NCI-H82 (cell line): ENCODE results near the gene TRAM1L1.

Experiments used
- DNase-seq: peaks from one replicate; lab custom pipeline; 2025; lab: John Stamatoyannopoulos, UW

The TRAM1L1 gene

DNA sequence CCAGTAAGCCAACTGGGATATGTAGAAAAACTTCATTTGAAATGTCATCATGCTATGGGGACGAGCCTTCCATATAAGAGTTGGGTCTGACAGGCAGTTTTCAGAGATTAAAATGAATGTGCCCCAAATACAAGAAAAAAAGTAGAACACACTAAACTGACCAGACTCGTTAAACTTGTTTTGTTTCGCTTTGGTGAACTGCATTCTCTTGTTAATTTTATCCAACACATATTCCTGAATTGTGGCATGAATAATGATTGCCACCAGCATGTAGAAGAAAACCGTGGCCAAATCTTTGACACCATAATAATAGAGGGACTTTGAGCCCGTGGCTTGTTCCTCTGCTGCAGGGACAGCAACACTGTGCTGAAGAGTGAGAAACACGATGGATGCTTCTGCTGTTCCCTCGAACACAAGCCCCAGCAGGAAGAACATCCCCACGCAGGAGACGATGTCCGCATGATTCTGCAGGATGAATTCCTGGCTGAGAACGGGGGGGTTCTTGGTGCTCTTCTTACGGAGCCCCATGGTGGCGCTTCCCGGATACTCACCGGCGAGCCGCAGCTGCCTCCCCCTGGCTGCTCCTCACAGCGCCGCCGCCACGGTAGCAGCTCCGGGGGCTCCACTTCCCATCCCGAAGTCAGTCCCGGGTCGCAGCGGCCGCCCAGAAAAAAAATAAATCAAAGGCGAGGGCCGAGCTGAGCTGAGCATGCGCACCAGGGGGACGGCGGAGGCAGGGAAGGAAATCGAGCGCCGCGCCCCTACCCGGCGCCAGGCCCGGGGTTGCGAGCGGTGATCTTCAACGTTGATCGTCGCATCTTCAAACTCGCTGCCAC is at the start of gene TRAM1L1:
Gene TRAM1L1 (minus strand): TSS at position 711 of the 836 bp plus-strand sequence. CDS start 183 bp downstream, at position 528.
- DNase-seq: peak; percentile 62

DNA sequence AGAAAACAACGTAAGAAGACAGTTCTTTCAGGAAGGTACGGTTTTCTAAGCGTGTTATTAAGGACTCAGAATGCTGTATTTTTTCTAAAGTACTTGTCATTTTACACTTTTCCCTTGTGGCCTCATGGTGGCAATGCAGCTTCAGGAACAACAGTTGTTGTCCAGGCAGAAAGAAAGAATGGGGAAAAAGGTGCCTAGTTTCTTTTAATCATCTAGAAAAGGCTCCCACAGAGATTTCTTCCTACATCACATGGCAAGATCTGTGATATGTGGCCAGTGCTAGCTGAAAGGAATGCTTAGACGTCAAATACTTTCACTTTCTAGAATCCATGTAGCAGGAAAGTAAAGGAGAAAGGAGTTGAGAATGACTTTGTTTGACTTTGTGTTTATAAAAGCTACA is 49.0 kb upstream of the TRAM1L1 start:
- DNase-seq: peak; percentile 62

GRCh38 chr4:117096886-117097285 is 11.5 kb upstream of the TRAM1L1 start:
- DNase-seq: no peak

DNA sequence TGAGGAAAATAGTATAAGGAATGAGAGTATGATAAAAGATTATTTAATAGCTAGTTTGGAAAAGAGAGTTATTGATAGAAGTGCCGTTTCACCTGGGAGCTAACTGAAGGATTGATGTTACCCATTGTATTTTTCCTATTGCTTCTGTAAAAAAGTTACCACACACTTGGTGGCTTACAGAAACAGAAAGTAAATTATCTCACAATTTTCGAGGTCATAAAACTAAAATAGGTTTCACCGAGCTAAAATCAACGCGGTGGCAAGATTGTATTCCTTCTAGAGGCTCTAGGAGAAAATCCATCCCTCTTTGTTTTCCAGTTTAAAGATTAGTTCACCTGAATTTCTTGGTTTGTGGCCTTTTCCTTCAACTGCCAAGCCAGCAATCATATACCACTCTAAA is 11.1 kb upstream of the TRAM1L1 start:
- no peak for DNase-seq

- no peak for DNase-seq
These were observed 8.2 kb upstream of the TRAM1L1 start for GRCh38 chr4:117093571-117093970.

- DNase-seq: no peak
These were observed 7.6 kb downstream of the TRAM1L1 start for GRCh38 chr4:117077760-117078159.

DNA sequence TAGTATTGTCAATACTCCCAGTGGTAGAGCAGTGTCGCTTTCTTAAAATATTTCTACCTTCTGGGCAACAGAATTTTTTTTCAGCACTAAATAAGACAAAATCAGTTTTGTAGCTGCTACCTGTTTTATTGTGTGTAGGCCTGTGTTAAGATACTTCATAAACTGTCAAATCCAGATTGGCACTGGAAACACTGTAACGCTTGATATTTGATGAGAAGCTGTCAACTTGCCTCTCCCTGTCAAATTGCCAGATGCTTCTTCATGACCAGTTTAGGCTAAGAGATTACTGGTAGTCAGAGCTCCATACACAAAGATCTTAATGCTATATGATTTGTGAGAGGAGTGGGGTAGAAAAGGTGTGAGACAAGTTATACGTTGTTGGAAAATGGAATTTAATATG is 17.3 kb downstream of the TRAM1L1 start:
- DNase-seq: peak; percentile 9

DNA sequence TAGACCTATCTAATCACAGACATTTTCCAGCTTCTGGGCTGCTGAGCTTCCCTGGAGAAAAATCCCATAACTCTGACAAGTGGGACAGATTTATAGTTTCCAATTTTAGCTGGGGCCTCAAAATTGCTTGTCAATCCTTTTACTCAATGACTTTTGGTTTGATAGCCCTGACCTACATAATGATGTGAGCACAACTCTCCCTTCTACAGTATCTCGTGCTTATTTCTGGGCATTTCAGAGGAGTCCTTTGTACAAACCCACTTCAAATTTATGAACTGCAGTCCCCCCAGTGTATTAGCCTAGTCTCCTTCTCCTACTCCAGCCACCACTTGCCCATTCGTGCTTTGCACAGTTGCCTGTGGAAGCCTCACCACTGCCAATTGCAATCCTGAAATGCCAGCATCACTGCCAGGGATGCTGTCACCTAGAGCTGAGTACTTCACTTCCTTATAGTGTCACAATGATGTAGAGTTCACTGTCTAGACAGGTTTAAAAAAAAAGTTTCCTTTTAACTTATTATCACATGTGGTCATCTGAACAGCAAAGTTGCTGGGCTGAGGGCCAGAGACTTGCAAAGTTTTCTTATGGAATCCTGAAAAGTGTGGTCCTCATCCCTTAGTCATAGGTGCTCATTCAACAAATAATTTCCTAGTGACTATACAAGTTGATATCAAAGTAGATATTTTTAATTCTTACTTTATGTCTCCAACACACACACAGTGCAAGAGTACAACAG is 21.2 kb downstream of the TRAM1L1 start:
- no peak for DNase-seq

DNA sequence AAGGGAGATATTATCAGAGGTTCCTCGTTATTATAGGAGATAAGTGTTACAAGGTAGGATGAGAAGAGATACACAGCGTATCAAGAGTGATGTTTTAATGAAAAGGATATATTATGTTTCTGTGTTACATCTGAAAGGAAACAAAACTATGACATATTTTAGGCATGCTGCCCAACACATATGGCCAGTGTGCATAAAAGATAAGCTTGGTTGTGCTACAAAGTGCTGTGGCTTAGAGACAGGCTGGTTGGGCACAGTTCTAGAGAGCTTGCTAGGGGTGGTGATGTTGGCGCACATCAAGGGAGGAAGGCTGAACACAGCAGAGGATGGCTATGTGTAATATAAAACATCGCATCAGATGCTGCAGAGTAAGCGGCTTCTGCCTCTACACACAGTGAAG is 42.4 kb downstream of the TRAM1L1 start:
- no peak for DNase-seq
